Mucosa of descending colon (tissue), 3 donors: ENCODE results near the gene TAF6L. TPM values are rescaled to one million over a fixed set of nuclear protein-coding genes. Genes with fewer than 3 reads are reported as not detected.

ENCODE experiments used
- ATAC-seq: fragments of 200-7000 bp; cut with Tn5 transposase; one replicate; pipeline ENCODE4 v1.9.1; 2020; ENCODE audit warnings: mild to moderate bottlenecking, moderate library complexity
- DNase-seq, 3 donors: peaks; one replicate each; pipeline ENCODE4 v3.0.0-alpha.2; 2020
- H3K36me3 ChIP-seq: fragments of 200-600 bp; one replicate; pipeline ENCODE4 v1.8.0; 2021; ENCODE audit warnings: low read depth, mild to moderate bottlenecking
- H3K4me1 ChIP-seq: fragments of 200-600 bp; one replicate; pipeline ENCODE4 v1.8.0; 2021; ENCODE audit warnings: low read depth, mild to moderate bottlenecking
- H3K4me3 ChIP-seq: fragments of 200-600 bp; one replicate; pipeline ENCODE4 v1.8.0; 2021; ENCODE audit warnings: mild to moderate bottlenecking
- H3K9me3 ChIP-seq: fragments of 200-600 bp; one replicate; pipeline ENCODE4 v1.8.0; 2021; ENCODE audit warnings: mild to moderate bottlenecking
- intact Hi-C, 2 donors: fragments of 100-400 bp; cut with DNase I in 1 of 2; cut with micrococcal nuclease in 1 of 2; formaldehyde crosslinking; loops; one replicate each; pipeline versions ENCODE4 v1.11.0 to v1.11.1; 2022; cut with DNase I, micrococcal nuclease
- total RNA-seq, 3 donors: library from RNA; stranded (reverse); fragmentation: NEBNext Ultra II Directional in 2 of 3; extraction: Animal tissue kit (Norgen Biotek cat#: 25700) in 2 of 3; gene quantifications; one replicate each; pipeline versions ENCODE4 v1.2.1 to v1.2.4, GENCODE V29; 2021 to 2023
- TF ChIP-seq, protein P1 (sequence below): fragments of 200-600 bp; IDR thresholded peaks from one replicate; pipeline ENCODE4 v1.8.0; 2022; ENCODE audit warnings: antibody characterized with exemption, mild to moderate bottlenecking
- donor health status: DM: no; HTN: no; CAD: no; lungs with moderate emphysema.
- donor health status: DM: no; HTN: no; CAD: no.
- donor health status: DM: no; HTN: yes; CAD: no.

Gene TAF6L
- total RNA-seq, 3 donors from 2014 or later = 17.0 to 23.5 (median 17.1) TPM

DNA sequence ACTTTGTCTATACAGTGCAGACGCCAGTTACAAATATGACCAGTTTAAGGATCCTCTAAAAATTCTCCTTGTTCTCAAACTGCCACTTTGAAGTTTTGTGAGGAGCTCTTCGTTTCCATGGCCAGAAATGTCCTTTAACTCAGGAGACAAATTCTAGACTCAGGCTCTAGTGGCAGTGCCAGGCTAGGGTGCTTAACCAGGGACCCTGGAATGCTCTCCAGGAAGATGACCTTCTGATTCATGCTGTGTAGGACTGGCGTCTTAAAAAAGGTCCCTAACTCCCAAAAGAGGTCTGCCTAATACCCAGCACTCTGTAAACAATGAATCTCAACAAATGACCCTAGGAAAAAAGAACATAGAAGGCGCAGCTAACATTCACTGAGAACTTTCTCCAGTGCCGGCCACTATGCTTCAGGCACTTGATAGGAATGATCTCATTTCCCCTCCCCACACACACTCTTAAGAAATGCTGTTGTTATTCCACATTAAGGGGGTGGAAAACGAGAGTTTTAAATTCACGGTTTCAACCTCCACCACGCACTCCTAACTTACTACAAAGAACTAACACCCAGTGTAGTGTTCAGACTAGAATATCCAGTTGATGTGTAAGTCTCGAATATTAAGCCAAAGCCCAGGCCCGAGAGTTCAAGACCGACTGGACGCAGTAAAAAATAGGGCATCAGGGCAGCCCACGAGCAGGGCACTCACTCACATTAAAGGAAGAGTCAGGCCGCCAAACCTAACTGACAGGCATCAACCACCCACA, 33.3 kb downstream of the TAF6L start:
- DNase-seq (peak in 1 of 3 donors; percentile 35), ATAC-seq (peak; percentile 42)
- no peaks in the 10 kb centered on the region for H3K36me3 ChIP-seq
- intact Hi-C loops = no loop called here
- H3K9me3 ChIP-seq = no peaks in the 10 kb centered on the region
- TF ChIP-seq, protein P1, sequence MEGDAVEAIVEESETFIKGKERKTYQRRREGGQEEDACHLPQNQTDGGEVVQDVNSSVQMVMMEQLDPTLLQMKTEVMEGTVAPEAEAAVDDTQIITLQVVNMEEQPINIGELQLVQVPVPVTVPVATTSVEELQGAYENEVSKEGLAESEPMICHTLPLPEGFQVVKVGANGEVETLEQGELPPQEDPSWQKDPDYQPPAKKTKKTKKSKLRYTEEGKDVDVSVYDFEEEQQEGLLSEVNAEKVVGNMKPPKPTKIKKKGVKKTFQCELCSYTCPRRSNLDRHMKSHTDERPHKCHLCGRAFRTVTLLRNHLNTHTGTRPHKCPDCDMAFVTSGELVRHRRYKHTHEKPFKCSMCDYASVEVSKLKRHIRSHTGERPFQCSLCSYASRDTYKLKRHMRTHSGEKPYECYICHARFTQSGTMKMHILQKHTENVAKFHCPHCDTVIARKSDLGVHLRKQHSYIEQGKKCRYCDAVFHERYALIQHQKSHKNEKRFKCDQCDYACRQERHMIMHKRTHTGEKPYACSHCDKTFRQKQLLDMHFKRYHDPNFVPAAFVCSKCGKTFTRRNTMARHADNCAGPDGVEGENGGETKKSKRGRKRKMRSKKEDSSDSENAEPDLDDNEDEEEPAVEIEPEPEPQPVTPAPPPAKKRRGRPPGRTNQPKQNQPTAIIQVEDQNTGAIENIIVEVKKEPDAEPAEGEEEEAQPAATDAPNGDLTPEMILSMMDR = no peak
- peaks cover 19% of the 10 kb centered on the region for H3K4me1 ChIP-seq
- H3K4me3 ChIP-seq = peak overlapping the region; percentile 60

DNA sequence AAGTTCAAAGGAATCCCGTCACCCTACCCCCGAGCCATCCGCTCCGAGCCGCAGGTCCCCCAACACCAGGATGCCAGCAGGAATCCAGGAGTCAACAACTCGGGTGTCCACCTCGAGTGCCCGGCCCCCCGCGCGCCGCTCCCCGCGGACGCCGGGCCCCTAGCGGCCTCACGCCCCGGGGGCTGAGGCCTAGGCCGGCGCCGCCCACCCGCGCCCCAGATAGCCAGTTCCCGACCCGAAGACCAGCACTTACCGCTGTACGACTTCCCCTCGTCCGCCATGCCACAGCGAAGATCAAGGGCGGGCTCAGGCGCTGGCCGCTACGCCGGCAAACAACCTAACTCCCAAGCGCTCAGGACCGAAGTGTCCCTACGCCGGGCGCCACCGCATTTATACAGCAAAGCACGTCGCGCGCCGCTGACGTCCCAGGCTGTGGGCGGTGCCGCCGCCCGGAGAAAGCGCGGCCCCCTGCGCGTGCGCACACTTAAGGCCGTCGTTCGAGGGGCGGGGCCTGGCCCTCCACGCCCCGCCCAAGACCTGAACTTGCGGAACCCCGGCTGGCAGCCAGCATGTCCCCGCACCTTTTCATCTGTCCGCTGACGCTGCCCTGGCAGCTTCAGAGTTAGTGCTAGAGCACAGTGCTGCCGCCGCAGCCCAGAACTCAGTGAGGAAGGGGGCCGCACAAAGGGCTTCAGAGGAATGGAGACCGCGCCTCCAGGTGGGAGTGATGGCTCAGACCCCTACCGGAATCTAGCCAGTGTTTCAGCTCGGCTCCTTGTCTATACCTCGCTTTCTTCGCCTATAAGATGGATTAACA, 34.1 kb downstream of the TAF6L start, which contains the start of gene NXF1:
Gene NXF1 (minus strand): TSS at position 365 of the 817 bp plus-strand sequence. CDS start 84 bp downstream, at position 281.
- Histone ChIP-seq H3K9me3 (no peaks in the 10 kb centered on the region), H3K36me3 (no peaks in the 10 kb centered on the region), H3K4me1 (peaks cover 19% of the 10 kb centered on the region), H3K4me3 (peak within 1 kb of the TSS; percentile 60)
- intact Hi-C loops = no loop called here
- peak; percentile 95 to 98 (median 96) for DNase-seq
- peak; percentile 98 for ATAC-seq
- TF ChIP-seq, protein P1 = no peak

GRCh38 chr11:62805961-62806441, 34.8 kb downstream of the TAF6L start:
- intact Hi-C loops = no loop called here
- Histone ChIP-seq H3K4me3 (peak overlapping the region; percentile 60), H3K36me3 (no peaks in the 10 kb centered on the region), H3K9me3 (no peaks in the 10 kb centered on the region), H3K4me1 (peaks cover 19% of the 10 kb centered on the region)
- TF ChIP-seq, protein P1 = no peak
- no peak for ATAC-seq
- DNase-seq = no peak

- no peaks in the 10 kb centered on the region for H3K36me3 ChIP-seq
- no peak overlapping the region for H3K4me3 ChIP-seq
- TF ChIP-seq, protein P1 = no peak
- DNase-seq (no peak), ATAC-seq (no peak)
- H3K4me1 ChIP-seq = peaks cover 19% of the 10 kb centered on the region
- H3K9me3 ChIP-seq = no peaks in the 10 kb centered on the region
- intact Hi-C loops = no loop called here
Observed at GRCh38 chr11:62806611-62807121, 35.5 kb downstream of the TAF6L start.

GRCh38 chr11:62810748-62811147, 39.6 kb downstream of the TAF6L start:
- H3K9me3 ChIP-seq = no peaks in the 10 kb centered on the region
- H3K36me3 ChIP-seq = no peaks in the 10 kb centered on the region
- DNase-seq (no peak), ATAC-seq (no peak)
- TF ChIP-seq, protein P1 = no peak
- H3K4me1 ChIP-seq = peaks cover 8% of the 10 kb centered on the region
- H3K4me3 ChIP-seq = no peak overlapping the region
- intact Hi-C loops = no loop called here
